Measurements from ENCODE around the gene MADD. TPM values are rescaled to one million over a fixed set of nuclear protein-coding genes. Genes with fewer than 3 reads are reported as not detected.

Gene MADD
- total RNA-seq, 1 experiment from 2014 or later: 31.2 TPM

DNA sequence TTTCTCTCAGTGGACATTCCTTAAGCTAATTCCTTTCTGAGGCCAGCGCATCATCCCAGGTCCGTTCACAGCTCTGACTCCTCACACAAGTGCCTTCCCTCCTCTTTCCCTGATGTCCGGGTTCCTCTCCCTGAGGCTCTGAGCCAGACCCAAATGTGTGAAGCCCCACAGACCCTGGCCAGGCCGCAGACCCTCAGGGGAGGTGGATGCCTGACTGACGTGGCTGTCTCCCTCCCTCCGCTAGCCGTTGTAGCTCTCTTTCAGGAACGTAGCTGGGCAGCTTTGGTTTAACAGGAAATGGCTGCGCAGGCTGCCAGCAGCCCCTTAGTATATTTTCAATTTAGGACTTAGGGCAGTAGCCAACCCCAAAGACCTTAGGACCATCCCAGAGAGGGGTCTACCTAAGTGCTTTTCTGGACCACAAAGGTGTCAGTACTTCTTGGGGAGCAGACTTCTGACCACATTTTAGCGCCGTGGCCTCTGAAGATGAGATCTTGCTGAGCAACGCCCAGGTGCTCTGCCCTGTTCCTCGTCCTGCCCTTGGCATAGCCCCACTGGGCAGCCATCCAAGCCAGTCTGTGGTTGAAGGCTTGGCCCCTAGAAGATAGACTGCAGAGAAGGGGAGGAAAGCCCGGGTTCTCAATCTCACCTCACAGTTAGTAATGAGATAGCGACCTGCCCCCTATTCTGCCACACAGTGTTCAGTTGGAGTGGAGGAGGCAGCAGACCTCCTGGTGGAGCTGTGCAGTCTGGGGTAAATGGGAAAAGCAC, 55.5 kb downstream of the MADD start:
- Histone ChIP-seq H3K4me3 (ENCODE audit: low read length) (no peak overlapping the region), H3K4me2 (ENCODE audit: low read depth, low read length, poor library complexity, severe bottlenecking) (no peak overlapping the region), H4K20me1 (ENCODE audit: insufficient read depth, low read depth, low read length) (no peaks in the 10 kb centered on the region), H3K36me3 (ENCODE audit: insufficient read depth, low read length) (peaks cover 9% of the 10 kb centered on the region), H3K27me3 (ENCODE audit: low read length) (no peaks in the 10 kb centered on the region), H3K9me2 (replicated peaks; ENCODE audit: insufficient read depth, low read length) (no peaks in the 10 kb centered on the region), H2AFZ (ENCODE audit: low read length) (no peak overlapping the region), H3K9me3 (ENCODE audit: low read length) (no peaks in the 10 kb centered on the region), H3K9ac (ENCODE audit: low read length) (no peak overlapping the region), H3K4me1 (ENCODE audit: low read length) (peaks cover 23% of the 10 kb centered on the region), H3K27ac (ENCODE audit: low read length) (no peak overlapping the region), H3K79me2 (ENCODE audit: low read length) (no peaks in the 10 kb centered on the region)
- no peak for DNase-seq

DNA sequence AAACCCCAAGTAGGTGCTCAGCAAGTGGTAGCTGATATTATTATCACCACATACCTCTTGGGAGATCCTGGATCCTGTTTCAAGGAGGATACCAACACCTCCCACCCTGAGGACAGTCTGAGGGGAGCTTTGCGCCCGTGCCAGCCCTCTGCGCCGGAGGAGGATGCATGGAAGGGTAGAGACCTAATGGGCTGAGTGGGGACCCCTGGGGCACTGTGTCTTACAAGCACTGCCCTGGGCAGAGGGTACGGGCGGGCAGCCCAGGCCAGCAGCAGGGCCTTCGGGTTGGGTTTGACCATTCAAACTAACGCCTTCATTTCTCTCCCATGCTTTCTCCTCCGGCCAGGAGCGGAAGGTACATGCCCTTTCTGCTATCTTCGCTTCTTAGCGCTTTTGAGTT, 56.3 kb downstream of the MADD start:
- no peak overlapping the region for H3K4me2 ChIP-seq (ENCODE audit: low read depth, low read length, poor library complexity, severe bottlenecking)
- peaks cover 23% of the 10 kb centered on the region for H3K4me1 ChIP-seq (ENCODE audit: low read length)
- H3K27ac ChIP-seq (ENCODE audit: low read length): no peak overlapping the region
- H3K27me3 ChIP-seq (ENCODE audit: low read length): no peaks in the 10 kb centered on the region
- DNase-seq: no peak
- no peaks in the 10 kb centered on the region for H3K79me2 ChIP-seq (ENCODE audit: low read length)
- no peaks in the 10 kb centered on the region for H3K9me3 ChIP-seq (ENCODE audit: low read length)
- no peak overlapping the region for H2AFZ ChIP-seq (ENCODE audit: low read length)
- no peak overlapping the region for H3K4me3 ChIP-seq (ENCODE audit: low read length)
- no peaks in the 10 kb centered on the region for H3K9me2 ChIP-seq (replicated peaks; ENCODE audit: insufficient read depth, low read length)
- H3K9ac ChIP-seq (ENCODE audit: low read length): no peak overlapping the region
- H3K36me3 ChIP-seq (ENCODE audit: insufficient read depth, low read length): peaks cover 6% of the 10 kb centered on the region
- H4K20me1 ChIP-seq (ENCODE audit: insufficient read depth, low read depth, low read length): no peaks in the 10 kb centered on the region

DNA sequence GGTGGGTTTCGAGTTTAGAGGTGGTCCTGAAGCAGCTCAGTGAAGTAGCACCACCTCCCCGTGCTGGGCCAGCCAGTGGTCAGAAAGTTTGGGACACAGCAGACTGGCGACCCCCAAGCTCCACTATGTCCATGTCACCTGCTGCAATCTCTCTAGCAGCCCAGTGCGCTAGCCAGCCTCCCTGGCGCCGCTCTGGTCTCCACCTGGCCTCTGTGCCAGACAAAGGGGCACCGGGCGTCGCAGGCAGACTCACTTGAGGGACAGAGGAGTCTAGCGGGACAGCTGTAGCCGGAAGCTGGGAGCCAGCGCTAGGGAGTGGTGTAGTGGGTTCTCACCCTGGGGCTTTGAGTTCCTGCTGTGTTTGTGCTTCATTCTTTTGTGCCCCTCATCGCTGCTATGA, 57.1 kb downstream of the MADD start:
- H3K9me2 ChIP-seq (replicated peaks; ENCODE audit: insufficient read depth, low read length): no peaks in the 10 kb centered on the region
- H3K36me3 ChIP-seq (ENCODE audit: insufficient read depth, low read length): peaks cover 6% of the 10 kb centered on the region; the same call in 1 of the 2 replicates
- H4K20me1 ChIP-seq (ENCODE audit: insufficient read depth, low read depth, low read length): no peaks in the 10 kb centered on the region
- no peak overlapping the region for H3K4me3 ChIP-seq (ENCODE audit: low read length)
- H3K4me1 ChIP-seq (ENCODE audit: low read length): peaks cover 23% of the 10 kb centered on the region
- no peak overlapping the region for H3K4me2 ChIP-seq (ENCODE audit: low read depth, low read length, poor library complexity, severe bottlenecking)
- H2AFZ ChIP-seq (ENCODE audit: low read length): no peak overlapping the region
- no peak overlapping the region for H3K27ac ChIP-seq (ENCODE audit: low read length)
- no peaks in the 10 kb centered on the region for H3K79me2 ChIP-seq (ENCODE audit: low read length)
- H3K9ac ChIP-seq (ENCODE audit: low read length): no peak overlapping the region
- DNase-seq: no peak
- H3K27me3 ChIP-seq (ENCODE audit: low read length): no peaks in the 10 kb centered on the region
- H3K9me3 ChIP-seq (ENCODE audit: low read length): no peaks in the 10 kb centered on the region

DNA sequence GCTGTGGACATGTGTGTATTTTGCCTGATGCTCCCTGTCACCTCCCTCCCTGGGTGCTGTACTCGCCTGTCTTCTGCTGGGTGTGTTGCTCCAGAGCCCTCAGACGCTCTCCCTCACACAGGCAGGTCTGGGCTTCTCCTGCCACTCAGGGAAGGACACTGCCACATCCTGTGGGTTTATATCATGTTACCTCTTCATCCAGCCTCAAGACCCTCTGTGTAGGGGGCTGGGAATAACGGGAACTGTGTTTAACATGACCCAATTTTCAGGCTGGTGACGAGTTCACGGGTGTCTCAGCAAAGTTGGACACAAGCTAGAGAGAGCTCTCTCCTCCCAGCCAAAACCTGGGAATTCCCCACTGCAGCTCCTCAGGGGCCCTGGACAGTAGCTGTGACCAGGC, 58.0 kb downstream of the MADD start:
- Histone ChIP-seq H3K9me3 (ENCODE audit: low read length) (no peaks in the 10 kb centered on the region), H3K4me2 (ENCODE audit: low read depth, low read length, poor library complexity, severe bottlenecking) (peak overlapping the region; percentile 28), H3K9me2 (replicated peaks; ENCODE audit: insufficient read depth, low read length) (no peaks in the 10 kb centered on the region), H4K20me1 (ENCODE audit: insufficient read depth, low read depth, low read length) (no peaks in the 10 kb centered on the region), H3K79me2 (ENCODE audit: low read length) (no peaks in the 10 kb centered on the region), H3K4me1 (ENCODE audit: low read length) (peaks cover 23% of the 10 kb centered on the region), H2AFZ (ENCODE audit: low read length) (no peak overlapping the region), H3K27me3 (ENCODE audit: low read length) (no peaks in the 10 kb centered on the region), H3K9ac (ENCODE audit: low read length) (peak overlapping the region; percentile 41), H3K4me3 (ENCODE audit: low read length) (no peak overlapping the region), H3K27ac (ENCODE audit: low read length) (peak overlapping the region; percentile 71), H3K36me3 (ENCODE audit: insufficient read depth, low read length) (peaks cover 6% of the 10 kb centered on the region; the same call in 1 of the 2 replicates)
- no peak for DNase-seq

DNA sequence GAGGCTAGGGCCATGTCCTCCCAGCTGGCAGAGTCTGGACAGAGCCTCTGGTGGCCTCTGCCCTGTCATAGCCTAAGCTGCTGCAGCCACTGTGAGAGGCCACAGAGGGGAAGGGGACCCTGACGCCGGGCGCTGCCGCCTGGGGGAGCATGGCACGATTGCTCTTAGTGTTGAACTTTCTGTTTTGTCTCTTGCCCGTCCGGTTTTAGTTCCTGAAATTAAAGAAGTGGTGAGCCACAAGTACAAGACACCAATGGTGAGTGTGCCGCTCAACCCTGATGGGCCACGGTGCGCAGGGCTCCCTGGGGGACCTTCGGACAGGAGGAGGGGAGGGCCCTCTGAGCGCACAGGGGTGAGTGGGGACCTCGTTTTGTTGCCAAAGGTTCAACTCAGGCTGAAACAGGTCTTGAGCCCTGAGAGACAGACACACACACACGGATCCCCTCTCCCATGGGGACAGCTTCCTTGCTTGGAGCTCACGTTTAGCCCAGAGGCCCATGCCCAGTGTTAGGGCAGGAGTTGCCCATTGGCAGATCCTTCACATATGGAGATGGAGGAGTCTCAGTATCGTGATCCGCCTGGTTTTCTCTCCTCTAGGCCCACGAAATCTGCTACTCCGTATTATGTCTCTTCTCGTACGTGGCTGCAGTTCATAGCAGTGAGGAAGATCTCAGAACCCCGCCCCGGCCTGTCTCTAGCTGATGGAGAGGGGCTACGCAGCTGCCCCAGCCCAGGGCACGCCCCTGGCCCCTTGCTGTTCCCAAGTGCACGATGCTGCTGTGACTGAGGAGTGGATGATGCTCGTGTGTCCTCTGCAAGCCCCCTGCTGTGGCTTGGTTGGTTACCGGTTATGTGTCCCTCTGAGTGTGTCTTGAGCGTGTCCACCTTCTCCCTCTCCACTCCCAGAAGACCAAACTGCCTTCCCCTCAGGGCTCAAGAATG, 58.8 kb downstream of the MADD start:
- Histone ChIP-seq H2AFZ (ENCODE audit: low read length) (no peak overlapping the region), H4K20me1 (ENCODE audit: insufficient read depth, low read depth, low read length) (no peaks in the 10 kb centered on the region), H3K79me2 (ENCODE audit: low read length) (no peaks in the 10 kb centered on the region), H3K27me3 (ENCODE audit: low read length) (no peaks in the 10 kb centered on the region), H3K4me3 (ENCODE audit: low read length) (no peak overlapping the region), H3K4me1 (ENCODE audit: low read length) (peaks cover 23% of the 10 kb centered on the region), H3K9ac (ENCODE audit: low read length) (peak overlapping the region; percentile 41), H3K9me3 (ENCODE audit: low read length) (no peaks in the 10 kb centered on the region), H3K4me2 (ENCODE audit: low read depth, low read length, poor library complexity, severe bottlenecking) (peak overlapping the region; percentile 28), H3K27ac (ENCODE audit: low read length) (peak overlapping the region; percentile 71), H3K9me2 (replicated peaks; ENCODE audit: insufficient read depth, low read length) (no peaks in the 10 kb centered on the region), H3K36me3 (ENCODE audit: insufficient read depth, low read length) (peaks cover 6% of the 10 kb centered on the region; the same call in 1 of the 2 replicates)
- peak; percentile 51 for DNase-seq

DNA sequence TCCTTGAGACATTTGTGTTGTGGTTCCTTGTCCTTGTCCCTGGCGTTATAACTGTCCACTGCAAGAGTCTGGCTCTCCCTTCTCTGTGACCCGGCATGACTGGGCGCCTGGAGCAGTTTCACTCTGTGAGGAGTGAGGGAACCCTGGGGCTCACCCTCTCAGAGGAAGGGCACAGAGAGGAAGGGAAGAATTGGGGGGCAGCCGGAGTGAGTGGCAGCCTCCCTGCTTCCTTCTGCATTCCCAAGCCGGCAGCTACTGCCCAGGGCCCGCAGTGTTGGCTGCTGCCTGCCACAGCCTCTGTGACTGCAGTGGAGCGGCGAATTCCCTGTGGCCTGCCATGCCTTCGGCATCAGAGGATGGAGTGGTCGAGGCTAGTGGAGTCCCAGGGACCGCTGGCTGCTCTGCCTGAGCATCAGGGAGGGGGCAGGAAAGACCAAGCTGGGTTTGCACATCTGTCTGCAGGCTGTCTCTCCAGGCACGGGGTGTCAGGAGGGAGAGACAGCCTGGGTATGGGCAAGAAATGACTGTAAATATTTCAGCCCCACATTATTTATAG, 59.6 kb downstream of the MADD start:
- H3K9me3 ChIP-seq (ENCODE audit: low read length): no peaks in the 10 kb centered on the region
- peaks cover 23% of the 10 kb centered on the region for H3K4me1 ChIP-seq (ENCODE audit: low read length)
- H3K9ac ChIP-seq (ENCODE audit: low read length): no peak overlapping the region
- H2AFZ ChIP-seq (ENCODE audit: low read length): no peak overlapping the region
- H3K4me3 ChIP-seq (ENCODE audit: low read length): no peak overlapping the region
- peak overlapping the region; percentile 64 for H3K27ac ChIP-seq (ENCODE audit: low read length)
- no peaks in the 10 kb centered on the region for H3K79me2 ChIP-seq (ENCODE audit: low read length)
- H3K4me2 ChIP-seq (ENCODE audit: low read depth, low read length, poor library complexity, severe bottlenecking): no peak overlapping the region
- no peaks in the 10 kb centered on the region for H4K20me1 ChIP-seq (ENCODE audit: insufficient read depth, low read depth, low read length)
- H3K36me3 ChIP-seq (ENCODE audit: insufficient read depth, low read length): peaks cover 6% of the 10 kb centered on the region; the same call in 1 of the 2 replicates
- DNase-seq: no peak
- H3K27me3 ChIP-seq (ENCODE audit: low read length): no peaks in the 10 kb centered on the region
- H3K9me2 ChIP-seq (replicated peaks; ENCODE audit: insufficient read depth, low read length): no peaks in the 10 kb centered on the region

DNA sequence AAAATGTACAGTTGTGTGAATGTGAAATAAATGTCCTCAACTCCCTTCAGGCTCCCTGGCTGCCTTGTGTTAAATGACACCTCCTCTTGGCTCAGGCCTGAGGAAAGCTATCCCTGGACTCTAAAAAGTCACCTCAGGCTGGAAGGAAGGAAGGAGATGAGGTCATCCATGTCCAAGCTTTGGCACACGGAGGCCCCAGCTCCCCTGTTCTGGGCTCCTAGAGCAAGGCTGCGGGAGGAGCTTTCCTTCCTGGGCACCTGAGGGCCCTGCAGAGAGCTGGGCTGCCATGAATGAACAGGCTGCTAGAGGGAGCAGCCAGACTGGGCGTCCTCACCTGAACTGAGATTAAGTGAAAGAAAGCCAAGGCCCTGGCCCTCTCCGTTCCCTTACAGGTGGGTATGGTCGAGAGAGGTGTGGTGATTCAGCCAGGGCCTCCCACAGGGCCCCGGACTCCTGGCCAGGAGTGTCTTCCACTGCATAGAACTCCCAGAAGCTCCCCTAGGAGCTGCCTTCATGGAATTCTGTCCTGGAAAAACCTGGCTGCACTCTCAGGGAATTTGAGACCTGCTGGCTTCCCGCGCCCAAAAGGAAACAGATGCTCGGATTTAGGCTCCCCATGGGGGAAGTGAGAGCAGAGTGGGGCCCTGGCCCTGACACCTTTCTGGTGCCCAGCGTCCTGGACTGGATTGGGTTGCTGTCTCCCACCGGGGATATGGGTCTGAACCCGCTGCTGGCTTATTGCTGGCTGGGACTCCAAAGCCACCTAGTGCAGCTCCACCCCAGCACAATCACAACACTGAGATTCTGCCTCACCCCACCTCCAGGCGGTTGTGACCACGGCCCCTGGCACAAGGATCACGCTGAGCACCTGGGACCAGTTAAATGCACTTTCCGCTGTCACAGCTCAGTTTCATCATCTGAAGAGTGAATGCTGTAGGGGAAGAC, 60.3 kb downstream of the MADD start:
- Histone ChIP-seq H2AFZ (ENCODE audit: low read length) (no peak overlapping the region), H4K20me1 (ENCODE audit: insufficient read depth, low read depth, low read length) (no peaks in the 10 kb centered on the region), H3K9me3 (ENCODE audit: low read length) (no peaks in the 10 kb centered on the region), H3K4me2 (ENCODE audit: low read depth, low read length, poor library complexity, severe bottlenecking) (no peak overlapping the region), H3K4me1 (ENCODE audit: low read length) (peaks cover 23% of the 10 kb centered on the region), H3K4me3 (ENCODE audit: low read length) (no peak overlapping the region), H3K9ac (ENCODE audit: low read length) (no peak overlapping the region), H3K36me3 (ENCODE audit: insufficient read depth, low read length) (peaks cover 6% of the 10 kb centered on the region; the same call in 1 of the 2 replicates), H3K27ac (ENCODE audit: low read length) (peak overlapping the region; percentile 64), H3K79me2 (ENCODE audit: low read length) (no peaks in the 10 kb centered on the region), H3K9me2 (replicated peaks; ENCODE audit: insufficient read depth, low read length) (no peaks in the 10 kb centered on the region), H3K27me3 (ENCODE audit: low read length) (no peaks in the 10 kb centered on the region)
- DNase-seq: no peak

Measured in Karpas-422 (cell line).